ENCODE measurements around the gene TMEM131. TPM values are rescaled to one million over a fixed set of nuclear protein-coding genes. Genes with fewer than 3 reads are reported as not detected.

Gene TMEM131
- total RNA-seq, 1 donor from 2014 or later: 59.4 TPM

DNA sequence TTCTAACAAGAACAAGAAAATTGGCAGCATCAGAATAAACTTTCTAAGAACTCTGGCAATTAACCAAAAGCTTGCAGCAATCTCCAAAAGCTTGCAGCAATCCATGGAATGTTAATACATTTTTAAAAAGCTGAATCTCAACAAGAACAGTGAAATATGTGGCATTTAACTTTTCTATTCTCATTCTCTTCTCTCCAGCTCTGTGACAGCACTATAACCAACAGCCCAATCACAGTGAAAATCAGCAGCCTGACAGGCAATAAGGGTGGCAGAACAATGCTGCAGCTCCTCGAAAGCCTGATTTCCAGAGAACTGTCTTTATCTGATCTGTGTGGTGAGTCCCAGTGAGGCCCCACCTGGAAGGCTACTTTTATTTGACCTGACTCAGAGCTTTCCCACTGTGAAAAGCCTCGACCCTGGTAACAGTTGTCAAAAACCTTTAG, 60.0 kb downstream of the TMEM131 start:
- Mint-ChIP-seq H3K4me1 (peaks cover 32% of the 10 kb centered on the region), H3K27me3 (ENCODE audit: insufficient read depth, low read depth) (no peaks in the 10 kb centered on the region), H3K27ac (no peak overlapping the region), H3K36me3 (peaks cover 8% of the 10 kb centered on the region), H3K4me3 (no peak overlapping the region), H3K9me3 (peaks cover 17% of the 10 kb centered on the region)
- H3K9ac ChIP-seq: no peak overlapping the region
- H3K9me3 ChIP-seq (ENCODE audit: low read depth): no peaks in the 10 kb centered on the region
- H3K4me3 ChIP-seq: peak overlapping the region; percentile 17
- peaks cover 8% of the 10 kb centered on the region for H3F3A ChIP-seq (ENCODE audit: low read depth)
- H2AFZ ChIP-seq (replicated peaks): no peak overlapping the region
- DNase-seq (ENCODE audit: low spot score): peak; percentile 45
- no peaks in the 10 kb centered on the region for H3K27me3 ChIP-seq
- peaks cover 76% of the 10 kb centered on the region for H3K79me2 ChIP-seq (ENCODE audit: low read depth)
- peak overlapping the region; percentile 61 for H3K4me2 ChIP-seq
- no peak overlapping the region for H3K27ac ChIP-seq
- no peaks in the 10 kb centered on the region for H3K36me3 ChIP-seq
- peaks cover 14% of the 10 kb centered on the region for H3K4me1 ChIP-seq
- peaks cover 47% of the 10 kb centered on the region for H4K20me1 ChIP-seq (ENCODE audit: low read depth)
- TF ChIP-seq EZH2 (IDR thresholded peaks at IDR 0.05): no peak
- TF ChIP-seq EZH2phosphoT487 (IDR thresholded peaks at IDR 0.05): no peak
- TF ChIP-seq, protein P1, sequence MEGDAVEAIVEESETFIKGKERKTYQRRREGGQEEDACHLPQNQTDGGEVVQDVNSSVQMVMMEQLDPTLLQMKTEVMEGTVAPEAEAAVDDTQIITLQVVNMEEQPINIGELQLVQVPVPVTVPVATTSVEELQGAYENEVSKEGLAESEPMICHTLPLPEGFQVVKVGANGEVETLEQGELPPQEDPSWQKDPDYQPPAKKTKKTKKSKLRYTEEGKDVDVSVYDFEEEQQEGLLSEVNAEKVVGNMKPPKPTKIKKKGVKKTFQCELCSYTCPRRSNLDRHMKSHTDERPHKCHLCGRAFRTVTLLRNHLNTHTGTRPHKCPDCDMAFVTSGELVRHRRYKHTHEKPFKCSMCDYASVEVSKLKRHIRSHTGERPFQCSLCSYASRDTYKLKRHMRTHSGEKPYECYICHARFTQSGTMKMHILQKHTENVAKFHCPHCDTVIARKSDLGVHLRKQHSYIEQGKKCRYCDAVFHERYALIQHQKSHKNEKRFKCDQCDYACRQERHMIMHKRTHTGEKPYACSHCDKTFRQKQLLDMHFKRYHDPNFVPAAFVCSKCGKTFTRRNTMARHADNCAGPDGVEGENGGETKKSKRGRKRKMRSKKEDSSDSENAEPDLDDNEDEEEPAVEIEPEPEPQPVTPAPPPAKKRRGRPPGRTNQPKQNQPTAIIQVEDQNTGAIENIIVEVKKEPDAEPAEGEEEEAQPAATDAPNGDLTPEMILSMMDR (IDR thresholded peaks at IDR 0.05): no peak

DNA sequence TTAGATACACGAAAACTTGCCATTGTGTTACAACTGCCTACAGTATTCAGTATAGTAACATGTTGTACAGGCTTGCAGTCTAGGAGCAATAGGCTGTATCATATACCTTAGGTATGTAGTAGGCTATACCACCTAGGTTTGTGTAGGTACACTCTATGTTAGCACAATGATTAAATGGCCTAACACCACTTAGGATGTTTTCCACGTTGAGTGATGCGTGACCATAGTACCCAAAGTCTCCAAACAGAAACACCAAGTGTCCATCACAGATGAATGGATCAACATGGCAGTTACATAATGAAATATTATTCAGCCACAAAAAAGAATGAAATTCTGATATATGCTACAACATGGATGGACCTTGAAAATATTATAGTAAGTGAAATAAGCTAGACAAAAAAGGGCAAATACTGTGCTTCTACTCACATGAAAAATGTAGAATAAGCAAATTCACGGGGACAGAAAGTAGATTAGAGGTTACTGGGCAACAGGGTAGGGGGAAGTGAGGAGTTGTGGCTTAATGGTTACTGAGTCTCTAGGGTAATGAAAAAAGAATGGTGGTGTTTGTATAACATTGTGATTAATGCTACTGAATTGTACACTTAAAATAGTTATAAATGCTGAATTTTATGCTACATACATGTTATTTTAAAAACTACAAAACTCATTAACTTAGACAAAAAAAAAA, 62.6 kb downstream of the TMEM131 start:
- H3K27ac ChIP-seq: no peak overlapping the region
- no peak overlapping the region for H2AFZ ChIP-seq (replicated peaks)
- peaks cover 51% of the 10 kb centered on the region for H4K20me1 ChIP-seq (ENCODE audit: low read depth)

DNA sequence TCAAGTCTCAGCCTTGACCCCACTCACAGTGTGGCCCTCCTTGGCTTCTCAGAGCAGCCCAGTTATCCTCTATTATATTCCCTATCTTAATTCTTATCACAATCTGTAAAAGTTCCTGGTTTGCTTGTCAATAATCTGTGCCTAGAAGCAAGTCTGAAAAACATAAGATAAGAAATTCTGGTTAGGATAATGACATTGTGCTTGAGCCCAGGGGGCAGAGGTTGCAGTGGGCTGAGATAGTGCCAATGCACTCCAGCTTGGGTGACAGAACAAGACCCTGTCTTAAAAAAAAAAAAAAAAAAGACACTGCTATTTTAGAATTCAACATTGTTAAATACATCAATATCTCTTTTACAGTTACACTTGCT, 63.9 kb downstream of the TMEM131 start:
- Histone ChIP-seq H3K4me2 (no peak overlapping the region), H3K36me3 (no peaks in the 10 kb centered on the region), H3K27me3 (no peaks in the 10 kb centered on the region), H3K4me3 (no peak overlapping the region), H3K9ac (no peak overlapping the region), H2AFZ (replicated peaks) (no peak overlapping the region), H4K20me1 (ENCODE audit: low read depth) (peaks cover 51% of the 10 kb centered on the region), H3F3A (ENCODE audit: low read depth) (peaks cover 8% of the 10 kb centered on the region), H3K4me1 (peaks cover 18% of the 10 kb centered on the region), H3K9me3 (ENCODE audit: low read depth) (no peaks in the 10 kb centered on the region), H3K79me2 (ENCODE audit: low read depth) (peaks cover 86% of the 10 kb centered on the region), H3K27ac (no peak overlapping the region)
- Mint-ChIP-seq H3K4me3 (no peak overlapping the region), H3K9me3 (no peaks in the 10 kb centered on the region), H3K4me1 (peaks cover 30% of the 10 kb centered on the region), H3K27me3 (ENCODE audit: insufficient read depth, low read depth) (no peaks in the 10 kb centered on the region), H3K36me3 (no peaks in the 10 kb centered on the region), H3K27ac (no peak overlapping the region)
- TF ChIP-seq EZH2phosphoT487 (IDR thresholded peaks at IDR 0.05) (no peak), EZH2 (IDR thresholded peaks at IDR 0.05) (no peak)
- TF ChIP-seq, protein P1 (IDR thresholded peaks at IDR 0.05): no peak
- no peak for DNase-seq (ENCODE audit: low spot score)

More for the DNA sequence above, 62.6 kb downstream of the TMEM131 start:
- no peak overlapping the region for H3K4me2 ChIP-seq
- no peaks in the 10 kb centered on the region for H3K27me3 ChIP-seq
- peaks cover 86% of the 10 kb centered on the region for H3K79me2 ChIP-seq (ENCODE audit: low read depth)
- Mint-ChIP-seq H3K9me3 (no peaks in the 10 kb centered on the region), H3K27me3 (ENCODE audit: insufficient read depth, low read depth) (no peaks in the 10 kb centered on the region), H3K4me3 (no peak overlapping the region), H3K4me1 (peaks cover 34% of the 10 kb centered on the region), H3K27ac (no peak overlapping the region), H3K36me3 (no peaks in the 10 kb centered on the region)
- no peak overlapping the region for H3K4me3 ChIP-seq
- H3K36me3 ChIP-seq: no peaks in the 10 kb centered on the region
- H3K9me3 ChIP-seq (ENCODE audit: low read depth): no peaks in the 10 kb centered on the region
- H3F3A ChIP-seq (ENCODE audit: low read depth): peaks cover 8% of the 10 kb centered on the region
- no peak for DNase-seq (ENCODE audit: low spot score)
- H3K9ac ChIP-seq: no peak overlapping the region
- peaks cover 18% of the 10 kb centered on the region for H3K4me1 ChIP-seq
- TF ChIP-seq, protein P1 (IDR thresholded peaks at IDR 0.05): no peak
- no peak for TF ChIP-seq EZH2 (IDR thresholded peaks at IDR 0.05)
- TF ChIP-seq EZH2phosphoT487 (IDR thresholded peaks at IDR 0.05): no peak
